GM12872 (cell line): Measurements from ENCODE around the gene MAMLD1.

Source experiments
- CTCF ChIP-seq: IDR thresholded peaks from 3 replicates; pipeline ENCODE4 v1.5.1; 2011; ENCODE audit warnings: low read depth, mild to moderate bottlenecking, low read length, moderate library complexity; ENCODE audit not compliant: insufficient read depth

Gene MAMLD1

GRCh38 chrX:150547375-150548115 is 184.4 kb downstream of the MAMLD1 start:
- no peak for TF ChIP-seq CTCF

- TF ChIP-seq CTCF, result no peak
These were observed 185.1 kb downstream of the MAMLD1 start for GRCh38 chrX:150548251-150548650.

GRCh38 chrX:150548684-150549083 is 185.6 kb downstream of the MAMLD1 start:
- TF ChIP-seq CTCF, result no peak

GRCh38 chrX:150551963-150552362 is 188.8 kb downstream of the MAMLD1 start:
- TF ChIP-seq CTCF, result no peak

GRCh38 chrX:150558424-150558823 is 195.3 kb downstream of the MAMLD1 start:
- TF ChIP-seq CTCF, result no peak
